ENCODE results near the gene ABTB1. TPM values are rescaled to one million over a fixed set of nuclear protein-coding genes. Genes with fewer than 3 reads are reported as not detected.

ABTB1 gene
- total and polyA plus RNA-seq, 12 donors: 2.8 to 96.0 (median 32.2) TPM

DNA sequence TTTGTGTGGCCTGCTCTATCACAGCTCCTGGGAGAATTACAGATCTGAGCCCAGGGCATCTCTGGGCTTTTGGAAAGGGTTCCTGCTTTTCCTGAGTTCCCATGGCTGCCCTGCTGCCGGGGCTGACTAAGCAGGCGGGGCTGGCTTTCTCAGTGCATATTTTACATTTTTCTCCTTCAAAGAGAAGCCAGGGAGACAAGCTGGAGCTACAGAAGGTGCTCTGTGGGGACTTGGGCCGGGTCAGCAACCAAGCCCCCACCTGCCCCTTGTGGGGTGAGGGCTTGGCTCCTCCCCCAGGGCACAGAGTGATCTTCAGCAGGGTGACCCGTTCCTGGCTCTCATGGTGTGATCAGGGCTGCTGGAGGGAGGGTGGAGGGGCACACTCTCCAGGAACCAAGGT lies 17.4 kb downstream of the ABTB1 start:
- no peaks in the 10 kb centered on the region for H3K9me3 ChIP-seq (replicated peaks in 1 of 3)
- peak overlapping the region in 1 of 5 donors; percentile 62 for H3K27ac ChIP-seq
- H3K4me3 ChIP-seq: no peak overlapping the region
- TF ChIP-seq POLR2A (IDR thresholded peaks at IDR 0.05): no peak
- TF ChIP-seq, protein P1, sequence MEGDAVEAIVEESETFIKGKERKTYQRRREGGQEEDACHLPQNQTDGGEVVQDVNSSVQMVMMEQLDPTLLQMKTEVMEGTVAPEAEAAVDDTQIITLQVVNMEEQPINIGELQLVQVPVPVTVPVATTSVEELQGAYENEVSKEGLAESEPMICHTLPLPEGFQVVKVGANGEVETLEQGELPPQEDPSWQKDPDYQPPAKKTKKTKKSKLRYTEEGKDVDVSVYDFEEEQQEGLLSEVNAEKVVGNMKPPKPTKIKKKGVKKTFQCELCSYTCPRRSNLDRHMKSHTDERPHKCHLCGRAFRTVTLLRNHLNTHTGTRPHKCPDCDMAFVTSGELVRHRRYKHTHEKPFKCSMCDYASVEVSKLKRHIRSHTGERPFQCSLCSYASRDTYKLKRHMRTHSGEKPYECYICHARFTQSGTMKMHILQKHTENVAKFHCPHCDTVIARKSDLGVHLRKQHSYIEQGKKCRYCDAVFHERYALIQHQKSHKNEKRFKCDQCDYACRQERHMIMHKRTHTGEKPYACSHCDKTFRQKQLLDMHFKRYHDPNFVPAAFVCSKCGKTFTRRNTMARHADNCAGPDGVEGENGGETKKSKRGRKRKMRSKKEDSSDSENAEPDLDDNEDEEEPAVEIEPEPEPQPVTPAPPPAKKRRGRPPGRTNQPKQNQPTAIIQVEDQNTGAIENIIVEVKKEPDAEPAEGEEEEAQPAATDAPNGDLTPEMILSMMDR (IDR thresholded peaks at IDR 0.05): no peak
- 70 to 73% (median 72%) methylated on average over 2 to 4 of the region's 4 CpGs for WGBS, 4 donors
- peaks cover 0 to 5% of the 10 kb centered on the region in 2 donors for H3K36me3 ChIP-seq (replicated peaks in 1 of 2)
- H3K4me1 ChIP-seq (replicated peaks in 1 of 2): no peaks in the 10 kb centered on the region
- DNase-seq: peak in 1 of 7 donors; percentile 18
- no peaks in the 10 kb centered on the region for H3K27me3 ChIP-seq
- intact Hi-C loops (cut with DNase I): loop anchor here (5.0 to 10.0 kb wide), 4 partner anchors 38 to 272 kb away; partner anchors contain the start of gene MGLL (in 1 of the 2)

DNA sequence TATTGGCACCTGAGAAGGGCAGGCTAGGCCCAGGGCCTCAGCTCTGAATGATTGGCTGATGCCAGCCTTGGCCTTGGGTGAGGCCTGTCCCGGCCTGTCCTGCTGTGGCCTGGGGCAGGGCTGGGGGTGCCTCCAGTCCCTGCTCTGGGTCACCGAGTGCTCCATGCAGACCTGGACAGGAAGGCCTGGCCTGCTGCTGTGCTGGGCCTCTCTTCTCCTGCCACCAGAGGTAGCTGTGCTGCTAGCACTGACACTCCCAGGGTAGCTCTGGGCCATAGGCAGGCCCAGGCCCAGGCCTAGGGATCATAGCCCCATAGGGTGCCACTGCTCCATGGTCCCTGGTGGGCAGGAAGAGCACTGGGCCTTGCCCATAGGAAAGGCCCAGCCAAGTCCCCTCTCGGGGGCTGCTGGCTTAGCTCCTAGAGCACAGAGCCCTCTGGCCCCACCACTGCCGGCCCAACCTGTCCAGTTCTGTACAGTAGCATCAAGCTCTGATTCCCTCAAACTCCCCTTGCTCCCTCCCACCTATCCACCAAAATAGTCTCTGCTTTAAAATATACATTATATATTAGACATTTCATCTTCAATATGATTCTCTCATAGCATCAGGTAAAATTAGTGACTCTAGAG lies 18.2 kb downstream of the ABTB1 start:
- Histone ChIP-seq H3K4me1 (replicated peaks in 1 of 2) (peaks cover 0 to under 1% of the 10 kb centered on the region in 2 donors), H3K27ac (peak overlapping the region in 1 of 5 donors; percentile 62), H3K36me3 (replicated peaks in 1 of 2) (peaks cover 0 to 5% of the 10 kb centered on the region in 2 donors), H3K9me3 (replicated peaks in 1 of 3) (no peaks in the 10 kb centered on the region), H3K27me3 (no peaks in the 10 kb centered on the region), H3K4me3 (no peak overlapping the region)
- DNase-seq: peak in 6 of 7 donors; percentile 57 to 76 (median 68)
- 66 to 100% (median 75%) methylated on average over 1 to 4 of the region's 4 CpGs for WGBS, 4 donors
- intact Hi-C loops (cut with DNase I): loop anchor here (5.0 to 10.0 kb wide), 4 partner anchors 39 to 271 kb away; partner anchors contain the start of gene MGLL (in 1 of the 2)
- no peak for TF ChIP-seq POLR2A (IDR thresholded peaks at IDR 0.05)
- TF ChIP-seq, protein P1 (IDR thresholded peaks at IDR 0.05): peak; percentile 31 to 70 (median 58)

DNA sequence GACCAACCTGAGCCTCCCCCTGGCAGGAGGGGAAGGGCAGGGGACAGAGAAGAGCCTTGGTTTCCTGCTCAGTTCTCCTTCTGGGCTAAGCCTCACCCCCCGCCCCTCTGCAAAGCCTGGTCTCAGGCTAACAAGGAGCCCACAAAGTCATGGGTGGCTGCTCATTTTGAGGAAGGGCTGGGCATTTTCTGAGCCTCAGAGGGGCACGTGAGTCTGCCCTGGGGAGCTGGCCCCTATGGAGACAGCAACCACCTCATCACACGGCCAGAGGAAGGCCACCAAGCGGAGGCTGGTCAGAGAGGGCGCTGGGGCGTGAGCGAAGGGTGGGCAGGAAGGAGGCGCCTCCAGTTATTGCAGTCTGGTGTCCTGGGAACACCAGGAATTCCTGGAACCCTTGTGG lies 18.7 kb downstream of the ABTB1 start:
- peak overlapping the region in 1 of 5 donors; percentile 22 for H3K27ac ChIP-seq
- H3K9me3 ChIP-seq (replicated peaks in 1 of 3): no peaks in the 10 kb centered on the region
- WGBS, 4 donors: 89 to 94% (median 92%) methylated on average over 5 to 8 of the region's 8 CpGs
- no peak overlapping the region for H3K4me3 ChIP-seq
- DNase-seq: no peak
- H3K4me1 ChIP-seq (replicated peaks in 1 of 2): peaks cover 1 to 6% of the 10 kb centered on the region in 2 donors
- intact Hi-C loops (cut with DNase I): loop anchor here (5.0 to 10.0 kb wide), 4 partner anchors 39 to 271 kb away; partner anchors contain the start of gene MGLL (in 1 of the 2)
- TF ChIP-seq, protein P1 (IDR thresholded peaks at IDR 0.05): no peak
- no peak for TF ChIP-seq POLR2A (IDR thresholded peaks at IDR 0.05)
- H3K36me3 ChIP-seq (replicated peaks in 1 of 2): peaks cover 0 to 5% of the 10 kb centered on the region in 2 donors
- no peaks in the 10 kb centered on the region for H3K27me3 ChIP-seq

DNA sequence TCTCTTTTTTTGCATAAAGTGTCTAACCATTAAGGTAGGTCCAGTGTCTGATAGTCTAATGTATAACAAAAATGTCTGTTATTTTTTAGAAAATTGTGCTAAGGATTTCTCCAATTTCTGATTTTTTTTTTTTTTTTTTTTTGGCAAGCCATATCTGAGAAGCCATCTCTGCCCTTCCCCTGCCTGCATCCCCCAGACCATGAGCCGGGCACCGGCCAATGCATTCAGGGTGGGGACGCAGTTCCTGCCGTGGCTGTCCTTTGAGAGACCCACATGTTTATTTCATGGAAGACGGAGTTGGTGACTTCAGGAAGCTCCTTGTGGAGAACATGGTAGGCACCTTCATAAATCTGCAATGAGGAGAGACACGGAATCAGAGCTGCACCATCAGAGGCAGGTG lies 19.2 kb downstream of the ABTB1 start:
- H3K27me3 ChIP-seq: no peaks in the 10 kb centered on the region
- 91 to 97% (median 94%) methylated on average over 5 to 6 of the region's 6 CpGs for WGBS, 4 donors
- intact Hi-C loops (cut with DNase I): loop anchor here (5.0 to 10.0 kb wide), 4 partner anchors 40 to 270 kb away; partner anchors contain the start of gene MGLL (in 1 of the 2)
- H3K27ac ChIP-seq: no peak overlapping the region
- no peak overlapping the region for H3K4me3 ChIP-seq
- no peak for TF ChIP-seq POLR2A (IDR thresholded peaks at IDR 0.05)
- TF ChIP-seq, protein P1 (IDR thresholded peaks at IDR 0.05): no peak
- H3K4me1 ChIP-seq (replicated peaks in 1 of 2): peaks cover 6 to 10% of the 10 kb centered on the region in 2 donors
- no peak for DNase-seq
- peaks cover 0 to 5% of the 10 kb centered on the region in 2 donors for H3K36me3 ChIP-seq (replicated peaks in 1 of 2)
- H3K9me3 ChIP-seq (replicated peaks in 1 of 3): no peaks in the 10 kb centered on the region
